Measurements from ENCODE around the gene COL6A2. TPM values are rescaled to one million over a fixed set of nuclear protein-coding genes. Genes with fewer than 3 reads are reported as not detected.

Gene COL6A2
- total and polyA plus RNA-seq, 2 experiments from 2014 or later, result 28.4 to 89.2 TPM

GRCh38 chr21:46122237-46122671 is 24.3 kb downstream of the COL6A2 start:
- ATAC-seq, result no peak

More at GRCh38 chr21:46122237-46122671, 24.3 kb downstream of the COL6A2 start:
- Histone ChIP-seq H3K27me3 (ENCODE audit: insufficient read depth) (no peaks in the 10 kb centered on the region), H2AFZ (no peak overlapping the region), H4K20me1 (replicated peaks; ENCODE audit: insufficient read depth) (no peaks in the 10 kb centered on the region), H3K79me2 (replicated peaks; ENCODE audit: insufficient read depth) (no peaks in the 10 kb centered on the region), H3K36me3 (ENCODE audit: insufficient read depth) (no peaks in the 10 kb centered on the region), H3K9me2 (ENCODE audit: insufficient read depth) (no peaks in the 10 kb centered on the region), H3F3A (replicated peaks; ENCODE audit: low read depth) (no peaks in the 10 kb centered on the region), H3K27ac (ENCODE audit: low read depth) (no peak overlapping the region), H3K4me2 (no peak overlapping the region), H3K4me3 (no peak overlapping the region), H3K4me1 (ENCODE audit: insufficient read depth) (no peaks in the 10 kb centered on the region)
- no peak for DNase-seq (ENCODE audit: low spot score)
- peaks cover 9% of the 10 kb centered on the region; the same call in 2 of the 3 replicates for H3K36me3 Mint-ChIP-seq (ENCODE audit: low read depth)
- H3K27me3 Mint-ChIP-seq (ENCODE audit: insufficient read depth, low read depth, poor library complexity), result peaks cover 4% of the 10 kb centered on the region
- no peaks in the 10 kb centered on the region for H3K9me3 Mint-ChIP-seq
- H3K4me3 Mint-ChIP-seq, result no peak overlapping the region
- H3K27ac Mint-ChIP-seq, result no peak overlapping the region
- H3K4me1 Mint-ChIP-seq, result no peaks in the 10 kb centered on the region
- TF ChIP-seq ZNF331 (CRISPR knock-in tag; IDR thresholded peaks at IDR 0.05; ENCODE audit: low read depth), result no peak
- TF ChIP-seq ZNF114 (CRISPR knock-in tag; IDR thresholded peaks at IDR 0.05), result no peak
- no peak for TF ChIP-seq CREB1 (CRISPR knock-in tag; IDR thresholded peaks at IDR 0.05; ENCODE audit: low read depth)
- TF ChIP-seq CTCF (conservative IDR thresholded peaks at IDR 0.05; ENCODE audit: low read depth in 2 of 2), result no peak
- no peak for TF ChIP-seq REST (IDR thresholded peaks at IDR 0.05; ENCODE audit: unreplicated experiment)
- TF ChIP-seq STAT1 (IDR thresholded peaks at IDR 0.05; ENCODE audit: unreplicated experiment), result no peak
- no peak for TF ChIP-seq JUNB (IDR thresholded peaks at IDR 0.05; ENCODE audit: unreplicated experiment)
- no peak for TF ChIP-seq EZH2 (IDR thresholded peaks at IDR 0.05; ENCODE audit: low read depth, unreplicated experiment)
- TF ChIP-seq ZNF462 (CRISPR knock-in tag; IDR thresholded peaks at IDR 0.05), result no peak
- TF ChIP-seq ETS1 (IDR thresholded peaks at IDR 0.05), result no peak
- no peak for TF ChIP-seq NANOG (IDR thresholded peaks at IDR 0.05; ENCODE audit: borderline replicate concordance)

Measured in GM23338 (cell line).